ENCODE results near the gene IRF7.

The IRF7 gene

DNA sequence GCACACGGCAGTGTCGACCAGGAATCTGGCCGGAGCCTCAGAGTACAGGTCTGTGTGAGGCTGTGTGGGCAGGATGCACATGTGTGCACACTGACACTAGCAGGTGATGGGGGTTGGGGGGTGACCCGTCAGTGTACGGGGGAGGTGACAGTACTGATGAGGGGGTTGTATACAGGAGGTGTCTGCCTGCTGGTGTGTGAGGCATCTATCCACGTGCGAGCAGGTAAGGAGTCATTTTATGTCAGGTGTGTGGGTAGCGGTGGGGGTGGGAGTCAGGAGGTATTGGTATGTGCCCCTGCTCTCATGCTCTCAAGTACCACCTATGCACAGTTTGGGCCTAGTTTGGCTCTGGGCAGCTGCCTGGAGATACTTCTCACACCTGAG lies 44.0 kb downstream of the IRF7 start:
- no peak for TF ChIP-seq CTCF (IDR thresholded peaks at IDR 0.05; ENCODE audit: low read depth, low read length, missing control alignments)
- DNase-seq: no peak
- Histone ChIP-seq H3K4me3 (ENCODE audit: low read depth, low read length) (no peak overlapping the region), H3K36me3 (replicated peaks) (no peaks in the 10 kb centered on the region), H3K27me3 (replicated peaks) (peaks cover 8% of the 10 kb centered on the region), H3K27ac (no peak overlapping the region)
- in situ Hi-C loops (cut with HindIII; ENCODE audit: low pct_ligation_motif_present, low sequenced_read_pairs): no loop called here

DNA sequence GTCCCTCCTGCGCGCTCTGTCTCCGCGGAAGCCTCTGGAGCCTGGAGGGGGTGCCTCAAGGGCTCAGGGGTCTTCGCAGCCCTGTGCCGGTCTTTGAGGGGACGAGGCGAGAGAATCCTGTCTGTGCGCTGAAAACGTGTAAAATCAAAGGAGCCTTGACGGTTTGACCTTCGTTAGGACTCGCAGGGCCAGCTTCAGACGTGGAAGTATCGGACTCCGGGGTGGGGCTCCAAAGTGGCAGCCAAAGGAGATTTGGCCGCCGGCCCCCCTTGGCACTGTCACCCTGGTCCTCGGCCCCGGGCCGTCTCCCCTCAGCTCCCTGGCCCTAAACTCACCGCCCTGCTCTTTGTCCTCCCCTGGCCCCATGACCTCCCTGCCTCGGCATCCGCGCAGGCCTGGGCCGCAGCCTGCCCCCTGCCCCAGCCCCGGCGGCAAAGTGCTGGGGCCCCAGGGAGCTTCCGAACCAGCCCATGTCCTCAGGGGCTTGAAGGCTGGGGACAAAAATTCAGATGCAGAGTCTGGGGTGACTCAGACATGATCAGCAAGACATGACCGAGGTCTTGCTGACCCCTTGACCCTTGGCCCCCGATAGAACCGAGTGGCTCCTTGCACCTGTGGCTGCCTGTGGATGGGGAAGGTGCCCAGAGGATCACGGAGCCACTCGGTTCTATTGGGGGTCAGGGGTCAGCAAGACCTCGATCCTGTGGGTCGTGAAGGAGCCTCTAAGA lies 46.4 kb downstream of the IRF7 start:
- Histone ChIP-seq H3K36me3 (replicated peaks) (no peaks in the 10 kb centered on the region), H3K27me3 (replicated peaks) (no peaks in the 10 kb centered on the region), H3K4me3 (ENCODE audit: low read depth, low read length) (peak overlapping the region; percentile 47), H3K27ac (no peak overlapping the region)
- in situ Hi-C loops (cut with HindIII; ENCODE audit: low pct_ligation_motif_present, low sequenced_read_pairs): no loop called here
- no peak for DNase-seq
- TF ChIP-seq CTCF (IDR thresholded peaks at IDR 0.05; ENCODE audit: low read depth, low read length, missing control alignments): no peak

DNA sequence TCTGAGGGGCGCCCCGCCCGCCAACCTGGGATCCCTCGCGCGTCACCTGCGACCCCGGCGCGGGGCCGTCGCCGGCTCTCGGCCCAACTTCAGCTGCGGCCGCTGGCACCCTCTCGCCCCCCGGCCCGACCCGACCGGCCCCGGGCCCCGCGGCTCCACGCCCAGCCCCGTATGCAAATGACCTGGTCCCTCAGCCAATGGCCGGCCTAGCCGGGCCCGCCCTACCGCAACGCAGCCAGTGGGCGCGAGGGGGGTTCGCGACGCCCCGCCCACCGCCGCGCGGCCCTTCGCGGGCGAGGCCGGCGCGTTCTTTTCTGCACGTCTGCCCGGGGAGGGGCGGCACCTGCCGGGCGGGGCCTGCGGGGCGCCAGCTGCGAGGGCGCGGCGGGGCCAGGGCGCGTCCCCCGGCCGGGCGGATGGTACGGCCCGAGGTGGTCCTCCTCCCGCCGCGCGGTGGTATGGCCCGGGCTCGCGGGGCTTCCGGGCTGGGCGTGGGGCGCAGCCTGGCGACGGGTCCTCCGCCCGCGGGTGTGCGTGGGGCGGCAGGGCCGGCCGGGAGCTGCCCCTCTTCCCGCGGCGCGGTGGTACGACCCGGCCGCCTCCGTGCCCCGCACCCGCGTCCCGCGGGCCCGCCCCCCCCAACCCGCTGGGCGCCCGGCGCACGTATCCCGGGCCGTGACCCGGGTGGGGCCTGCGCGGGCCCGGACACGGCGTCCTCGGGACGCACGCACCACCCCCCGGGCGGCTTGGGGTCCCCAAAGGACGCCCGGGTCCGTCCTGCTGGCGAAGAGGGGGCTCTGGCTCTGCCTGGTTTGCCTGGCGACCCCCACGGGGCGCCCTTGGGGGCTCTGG lies 47.2 kb downstream of the IRF7 start:
- H3K36me3 ChIP-seq (replicated peaks): no peaks in the 10 kb centered on the region
- peak overlapping the region; percentile 53 for H3K4me3 ChIP-seq (ENCODE audit: low read depth, low read length)
- TF ChIP-seq CTCF (IDR thresholded peaks at IDR 0.05; ENCODE audit: low read depth, low read length, missing control alignments): no peak
- no peaks in the 10 kb centered on the region for H3K27me3 ChIP-seq (replicated peaks)
- DNase-seq: peak; percentile 77
- no peak overlapping the region for H3K27ac ChIP-seq
- in situ Hi-C loops (cut with HindIII; ENCODE audit: low pct_ligation_motif_present, low sequenced_read_pairs): no loop called here

DNA sequence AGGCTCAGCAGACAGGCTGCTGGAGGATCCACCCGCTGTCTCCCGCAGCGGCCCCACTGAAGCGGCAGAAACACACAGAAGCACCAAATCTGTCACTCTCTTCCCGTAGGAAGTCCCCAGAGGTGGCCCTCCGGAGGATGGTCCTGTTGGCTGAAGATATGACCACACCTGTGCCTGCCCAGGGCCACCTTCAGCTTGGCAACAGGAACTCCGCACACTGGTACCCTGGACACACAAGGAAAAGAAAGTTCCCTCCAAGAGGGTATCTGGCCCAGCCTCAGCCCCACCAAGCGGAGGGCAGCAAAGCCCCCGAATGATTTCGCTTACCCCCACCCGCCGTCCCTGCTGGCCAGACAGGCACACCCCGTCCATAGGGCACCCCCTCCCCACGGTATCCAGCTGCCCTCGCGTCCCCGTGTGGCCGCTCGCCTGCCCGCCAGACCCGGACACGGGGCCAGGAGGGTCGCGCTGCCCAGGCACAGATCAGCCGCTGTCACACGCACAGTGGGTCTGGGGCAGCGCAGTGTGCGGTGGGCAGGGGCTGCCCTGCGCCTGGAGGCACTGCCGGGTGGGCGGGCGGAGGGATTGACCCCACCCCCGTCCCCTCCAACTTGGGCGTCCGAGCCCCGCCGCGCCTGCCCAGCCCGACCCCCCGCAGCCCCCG lies 48.0 kb downstream of the IRF7 start:
- Histone ChIP-seq H3K27me3 (replicated peaks) (no peaks in the 10 kb centered on the region), H3K4me3 (ENCODE audit: low read depth, low read length) (peak overlapping the region; percentile 53), H3K27ac (no peak overlapping the region), H3K36me3 (replicated peaks) (no peaks in the 10 kb centered on the region)
- no peak for TF ChIP-seq CTCF (IDR thresholded peaks at IDR 0.05; ENCODE audit: low read depth, low read length, missing control alignments)
- in situ Hi-C loops (cut with HindIII; ENCODE audit: low pct_ligation_motif_present, low sequenced_read_pairs): no loop called here
- DNase-seq: no peak

- H3K4me3 ChIP-seq (ENCODE audit: low read depth, low read length): no peak overlapping the region
- H3K27ac ChIP-seq: no peak overlapping the region
- no peaks in the 10 kb centered on the region for H3K27me3 ChIP-seq (replicated peaks)
- in situ Hi-C loops (cut with HindIII; ENCODE audit: low pct_ligation_motif_present, low sequenced_read_pairs): no loop called here
- H3K36me3 ChIP-seq (replicated peaks): no peaks in the 10 kb centered on the region
- no peak for DNase-seq
- no peak for TF ChIP-seq CTCF (IDR thresholded peaks at IDR 0.05; ENCODE audit: low read depth, low read length, missing control alignments)
Observed at GRCh38 chr11:567011-567628, 48.6 kb downstream of the IRF7 start.

All from brain microvascular endothelial cell (primary cell).